ENCODE measurements around the gene ANKRD9. TPM values are rescaled to one million over a fixed set of nuclear protein-coding genes. Genes with fewer than 3 reads are reported as not detected.

Gene ANKRD9
- total and polyA plus RNA-seq, 2 of the 13 experiments (the other 11 are each of a cell fraction or from before 2014, with no cell fraction given) = 10.0 to 15.0 TPM

- no peak for TF ChIP-seq PHF8 (CRISPR knock-in tag; IDR thresholded peaks at IDR 0.05)
- TF ChIP-seq, protein P1, sequence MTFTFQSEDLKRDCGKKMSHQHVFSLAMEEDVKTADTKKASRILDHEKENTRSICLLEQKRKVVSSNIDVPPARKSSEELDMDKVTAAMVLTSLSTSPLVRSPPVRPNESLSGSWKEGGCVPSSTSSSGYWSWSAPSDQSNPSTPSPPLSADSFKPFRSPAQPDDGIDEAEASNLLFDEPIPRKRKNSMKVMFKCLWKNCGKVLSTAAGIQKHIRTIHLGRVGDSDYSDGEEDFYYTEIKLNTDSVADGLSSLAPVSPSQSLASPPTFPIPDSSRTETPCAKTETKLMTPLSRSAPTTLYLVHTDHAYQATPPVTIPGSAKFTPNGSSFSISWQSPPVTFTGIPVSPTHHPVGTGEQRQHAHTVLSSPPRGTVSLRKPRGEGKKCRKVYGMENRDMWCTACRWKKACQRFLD (CRISPR knock-in tag; IDR thresholded peaks at IDR 0.05; ENCODE audit: borderline replicate concordance) = no peak
- TF ChIP-seq ZNF264 (CRISPR knock-in tag; IDR thresholded peaks at IDR 0.05) = no peak
- TF ChIP-seq JUND (CRISPR knock-in tag; IDR thresholded peaks at IDR 0.05) = no peak
- no peak for TF ChIP-seq PRDM15 (CRISPR knock-in tag; IDR thresholded peaks at IDR 0.05)
- TF ChIP-seq, protein P2, sequence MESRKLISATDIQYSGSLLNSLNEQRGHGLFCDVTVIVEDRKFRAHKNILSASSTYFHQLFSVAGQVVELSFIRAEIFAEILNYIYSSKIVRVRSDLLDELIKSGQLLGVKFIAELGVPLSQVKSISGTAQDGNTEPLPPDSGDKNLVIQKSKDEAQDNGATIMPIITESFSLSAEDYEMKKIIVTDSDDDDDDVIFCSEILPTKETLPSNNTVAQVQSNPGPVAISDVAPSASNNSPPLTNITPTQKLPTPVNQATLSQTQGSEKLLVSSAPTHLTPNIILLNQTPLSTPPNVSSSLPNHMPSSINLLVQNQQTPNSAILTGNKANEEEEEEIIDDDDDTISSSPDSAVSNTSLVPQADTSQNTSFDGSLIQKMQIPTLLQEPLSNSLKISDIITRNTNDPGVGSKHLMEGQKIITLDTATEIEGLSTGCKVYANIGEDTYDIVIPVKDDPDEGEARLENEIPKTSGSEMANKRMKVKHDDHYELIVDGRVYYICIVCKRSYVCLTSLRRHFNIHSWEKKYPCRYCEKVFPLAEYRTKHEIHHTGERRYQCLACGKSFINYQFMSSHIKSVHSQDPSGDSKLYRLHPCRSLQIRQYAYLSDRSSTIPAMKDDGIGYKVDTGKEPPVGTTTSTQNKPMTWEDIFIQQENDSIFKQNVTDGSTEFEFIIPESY (CRISPR knock-in tag; IDR thresholded peaks at IDR 0.05) = no peak
These were observed 37.4 kb downstream of the ANKRD9 start (continued) for GRCh38 chr14:102471921-102472790.
